ENCODE data around the gene NEO1.
"Not testable (repeated sequence)": the region's sequence is repeated elsewhere in the genome, so short reads cannot be mapped to it uniquely, and the experiment has no call there.

Gene NEO1

DNA sequence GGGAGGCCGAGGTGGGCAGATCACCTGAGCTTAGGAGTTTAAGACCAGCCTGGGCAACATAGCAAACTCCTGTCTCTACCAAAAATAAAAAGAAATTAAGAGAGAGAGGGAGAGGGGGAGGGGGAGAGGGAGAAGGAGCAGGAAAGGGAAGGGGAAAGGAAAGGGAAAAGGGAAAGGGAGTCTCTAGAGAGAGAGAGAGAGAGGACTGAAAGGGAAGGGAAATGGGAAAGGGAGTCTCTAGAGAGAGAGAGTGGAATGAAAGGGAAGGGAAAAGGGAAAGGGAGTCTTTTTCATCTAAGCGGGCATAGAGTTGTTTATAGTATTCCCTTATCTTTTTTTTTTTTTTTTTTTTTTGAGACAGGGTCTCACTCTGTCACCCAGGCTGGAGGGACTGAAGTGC lies 148.1 kb downstream of the NEO1 start:
- DNase-seq (ENCODE audit: low read depth in 2 of 2) = no peak

- DNase-seq (ENCODE audit: low read depth in 2 of 2) = no peak
These were observed 158.4 kb downstream of the NEO1 start for GRCh38 chr15:73210630-73211029.

DNA sequence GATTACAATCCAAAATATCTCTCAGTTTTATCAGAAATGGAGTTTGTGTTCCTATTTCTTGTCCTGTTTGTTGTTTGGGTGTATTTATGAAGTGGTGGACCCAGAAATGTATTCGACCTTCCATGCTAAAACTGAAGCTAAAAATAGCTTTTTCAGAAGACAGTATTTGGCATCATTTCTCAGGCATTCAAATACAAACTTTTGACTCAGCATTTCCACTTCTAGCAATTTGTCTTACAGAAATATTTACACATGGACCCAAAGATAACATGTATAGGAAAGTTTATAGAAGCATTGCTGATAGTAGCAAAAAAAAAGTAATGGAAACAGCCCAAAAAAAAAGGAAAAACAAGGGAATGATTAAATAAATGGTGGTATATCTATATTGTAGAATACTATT lies 160.2 kb downstream of the NEO1 start:
- no peak for DNase-seq (ENCODE audit: low read depth in 2 of 2)

- DNase-seq (ENCODE audit: low read depth in 2 of 2) = not testable (repeated sequence)
These were observed 169.2 kb downstream of the NEO1 start for GRCh38 chr15:73221450-73221849.

DNA sequence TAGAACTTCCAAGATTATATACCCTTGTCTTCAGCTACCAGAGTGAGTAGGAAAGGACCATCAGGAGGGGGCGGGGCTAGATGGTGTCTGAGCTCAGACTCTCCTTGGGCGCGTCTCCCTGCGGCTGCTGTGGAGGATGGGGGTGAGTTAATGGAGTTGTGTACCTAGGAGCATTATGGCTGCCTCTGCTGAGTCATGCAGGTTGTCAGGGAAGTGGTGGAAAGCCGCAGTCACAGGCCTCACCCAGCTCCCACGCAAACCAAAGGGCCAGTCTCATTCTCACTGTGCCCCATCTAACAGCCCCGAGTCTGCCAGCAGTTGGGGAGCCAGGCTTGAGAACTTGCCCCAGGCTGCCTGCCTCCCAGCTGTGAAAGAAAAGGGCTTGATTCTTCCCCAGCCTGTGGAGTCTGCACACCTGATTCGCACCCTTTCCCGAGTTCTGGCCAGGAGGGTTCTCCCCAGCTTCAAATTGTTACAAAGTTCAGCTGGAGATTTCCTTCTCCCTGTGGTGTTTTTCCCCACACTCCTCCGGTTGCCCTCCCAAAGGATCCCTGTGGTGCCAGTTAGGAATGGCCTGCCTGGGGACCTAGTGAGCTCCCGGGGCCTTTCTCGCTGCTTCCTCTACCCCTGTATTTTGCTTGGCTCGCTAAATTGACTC lies 173.2 kb downstream of the NEO1 start:
- DNase-seq (ENCODE audit: low read depth in 2 of 2) = peak; percentile 3 to 4

DNA sequence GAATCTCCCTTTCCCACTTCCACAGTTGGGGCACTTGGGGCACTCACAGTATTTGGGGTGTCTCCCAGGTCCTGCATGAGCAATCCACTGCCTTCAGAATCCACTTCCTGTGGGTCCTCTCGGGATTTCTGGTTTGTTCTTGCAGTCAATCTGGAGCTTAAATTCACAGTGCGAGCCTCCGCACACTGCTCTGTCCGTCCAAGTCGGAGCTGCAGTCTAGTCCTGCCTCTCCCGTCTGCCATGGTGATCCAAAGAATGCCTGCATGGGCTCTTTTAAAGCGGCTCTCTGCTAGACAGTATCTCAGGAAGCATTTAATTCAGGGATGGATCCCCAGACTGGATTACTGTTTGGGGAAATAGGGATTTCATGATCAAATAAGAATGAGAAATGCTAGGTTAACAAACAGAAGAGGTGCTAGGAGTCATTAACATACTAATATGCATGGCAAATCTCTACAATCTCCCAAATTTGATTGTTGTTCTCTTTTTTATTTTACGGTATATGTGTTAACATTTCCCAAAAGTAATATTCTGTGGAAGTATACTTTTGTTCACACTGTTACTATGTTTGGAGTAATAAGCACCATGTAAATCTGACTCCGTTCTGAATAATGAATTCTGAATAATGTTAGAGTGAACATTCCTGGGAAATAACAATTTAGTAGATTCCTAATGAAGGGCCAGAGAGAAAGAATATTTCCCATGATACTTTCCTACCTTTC lies 174.0 kb downstream of the NEO1 start:
- no peak for DNase-seq (ENCODE audit: low read depth in 2 of 2)

- DNase-seq (ENCODE audit: low read depth in 2 of 2) = no peak
These were observed 175.3 kb downstream of the NEO1 start for GRCh38 chr15:73227433-73228056.

GRCh38 chr15:73228128-73228646 lies 175.9 kb downstream of the NEO1 start:
- DNase-seq (ENCODE audit: low read depth in 2 of 2) = no peak

DNA sequence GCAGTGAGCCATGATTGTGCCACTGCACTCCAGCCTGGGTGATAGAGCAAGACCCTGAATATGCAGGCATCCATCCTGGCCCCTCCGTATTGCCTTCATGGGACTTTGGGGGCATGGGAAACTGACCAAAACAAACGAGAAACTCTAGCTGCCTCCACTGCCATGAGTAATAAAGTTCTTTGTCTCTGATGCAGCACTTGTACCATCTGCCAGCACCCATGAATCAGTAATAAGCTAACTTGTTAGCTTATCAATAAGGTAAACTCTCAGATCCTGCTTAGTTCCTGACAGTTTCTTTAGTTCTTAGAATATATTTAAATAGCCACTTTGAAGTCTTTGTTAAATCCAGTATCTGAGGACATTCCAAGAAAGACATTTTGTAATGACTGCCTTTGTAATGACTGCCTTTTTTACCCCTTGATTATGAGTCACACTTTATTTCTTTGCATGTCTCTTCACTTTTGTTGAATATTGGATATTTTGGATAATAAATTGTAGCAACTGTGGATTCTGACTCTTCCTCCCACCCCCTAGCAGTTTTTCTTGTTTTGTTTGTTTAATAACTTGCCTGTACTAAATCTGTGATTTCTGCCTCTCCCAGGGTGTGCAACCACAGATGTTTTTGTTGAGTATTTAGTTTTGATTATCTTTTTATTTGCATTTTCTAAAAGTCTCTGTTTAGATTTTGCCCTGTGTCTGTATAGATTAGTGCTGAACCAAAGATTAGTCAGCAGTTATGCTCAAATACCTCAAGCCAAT lies 179.6 kb downstream of the NEO1 start:
- DNase-seq (ENCODE audit: low read depth in 2 of 2) = no peak

DNA sequence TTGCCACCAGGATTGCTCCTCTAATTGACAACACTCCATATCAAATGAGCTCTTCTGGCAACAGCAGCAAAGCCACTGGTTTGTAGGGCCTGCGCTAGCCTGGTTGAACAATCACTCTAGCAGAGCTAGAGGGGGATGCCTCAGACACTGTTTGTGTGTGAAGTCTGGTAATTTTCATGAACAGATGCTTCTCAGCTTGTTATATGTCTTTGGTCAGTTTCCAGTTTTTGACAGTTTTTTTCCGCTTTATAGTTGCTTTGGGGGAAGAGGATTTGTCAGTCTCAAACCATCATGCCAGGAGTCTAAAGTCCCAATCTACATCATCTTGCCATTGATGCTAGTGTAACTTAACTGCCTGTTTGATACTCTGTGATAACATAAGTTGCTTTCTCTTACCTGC lies 180.5 kb downstream of the NEO1 start:
- no peak for DNase-seq (ENCODE audit: low read depth in 2 of 2)

DNA sequence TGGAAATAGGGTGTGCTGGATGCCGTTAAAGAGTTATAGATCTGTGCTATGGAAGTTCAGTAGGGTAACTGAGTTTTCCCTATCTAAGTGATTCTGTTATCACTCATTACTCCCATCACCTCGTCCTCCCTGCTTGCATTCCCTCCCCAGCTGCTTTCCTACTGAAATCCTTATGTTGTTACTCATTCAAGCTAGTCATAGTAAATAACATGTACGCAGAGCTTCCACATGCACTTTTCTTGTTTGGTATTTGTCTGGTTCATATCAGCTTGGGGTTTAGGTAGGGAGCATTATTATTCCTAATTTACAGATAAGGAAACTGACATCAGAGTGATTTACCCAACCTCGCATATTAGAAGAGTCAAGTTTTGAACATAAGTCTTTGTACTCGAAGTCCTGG lies 181.4 kb downstream of the NEO1 start:
- DNase-seq (ENCODE audit: low read depth in 2 of 2) = no peak

DNA sequence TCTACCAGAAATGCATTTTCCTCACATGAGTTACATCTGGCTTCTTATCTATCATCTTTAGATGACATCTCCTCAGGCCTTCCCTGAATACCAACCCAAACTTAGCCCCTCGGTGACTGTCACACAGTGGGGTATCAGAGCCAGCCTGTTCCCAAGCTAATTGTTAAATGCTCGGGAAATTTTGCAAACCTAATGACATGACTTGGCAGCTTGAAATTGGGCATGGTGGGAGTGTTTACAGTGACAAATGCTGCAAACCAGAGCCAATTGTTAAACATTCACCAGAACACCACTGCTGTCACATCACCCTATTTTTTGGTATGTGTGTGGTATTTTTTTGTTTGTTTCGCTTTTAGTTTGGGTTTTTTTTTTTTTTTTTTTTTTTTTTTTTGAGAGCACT lies 185.6 kb downstream of the NEO1 start:
- no peak for DNase-seq (ENCODE audit: low read depth in 2 of 2)

DNA sequence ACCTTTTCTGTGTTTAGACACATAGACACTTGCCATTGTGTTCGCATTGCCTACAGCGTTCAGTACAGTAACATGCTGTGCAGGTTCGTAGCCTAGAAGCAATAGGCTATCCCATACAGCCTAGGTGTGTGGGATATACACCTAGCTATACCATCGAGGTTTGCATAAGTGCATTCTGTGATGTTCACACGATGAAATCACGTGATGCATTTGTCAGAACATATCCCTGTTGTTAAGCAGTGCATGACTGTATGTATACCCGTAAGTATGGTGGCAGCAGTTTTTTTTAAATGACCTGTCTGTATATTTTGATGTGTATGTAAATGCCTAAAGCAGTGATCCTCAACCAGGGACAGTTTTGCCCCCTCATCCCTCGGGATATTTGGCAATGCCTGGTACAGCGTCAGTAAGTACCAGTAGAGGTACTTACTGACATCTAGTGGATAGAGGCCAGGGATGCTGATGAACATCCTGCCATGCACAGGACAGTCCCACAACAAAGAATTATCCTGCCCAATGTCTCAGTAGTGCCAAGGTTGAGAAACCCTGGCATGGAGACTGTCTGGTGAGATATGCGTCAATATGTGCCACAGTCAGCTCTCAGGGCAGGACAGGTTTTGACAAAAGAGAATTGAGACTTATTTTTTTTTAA lies 187.4 kb downstream of the NEO1 start:
- no peak for DNase-seq (ENCODE audit: low read depth in 2 of 2)

GRCh38 chr15:73240866-73241499 lies 188.7 kb downstream of the NEO1 start:
- DNase-seq (ENCODE audit: low read depth in 2 of 2) = peak; percentile 67 to 71

GRCh38 chr15:73244333-73244732 lies 192.1 kb downstream of the NEO1 start:
- no peak for DNase-seq (ENCODE audit: low read depth in 2 of 2)

GRCh38 chr15:73246439-73246838 lies 194.2 kb downstream of the NEO1 start:
- no peak for DNase-seq (ENCODE audit: low read depth in 2 of 2)

- no peak for DNase-seq (ENCODE audit: low read depth in 2 of 2)
These were observed 194.6 kb downstream of the NEO1 start for GRCh38 chr15:73246898-73247297.

DNA sequence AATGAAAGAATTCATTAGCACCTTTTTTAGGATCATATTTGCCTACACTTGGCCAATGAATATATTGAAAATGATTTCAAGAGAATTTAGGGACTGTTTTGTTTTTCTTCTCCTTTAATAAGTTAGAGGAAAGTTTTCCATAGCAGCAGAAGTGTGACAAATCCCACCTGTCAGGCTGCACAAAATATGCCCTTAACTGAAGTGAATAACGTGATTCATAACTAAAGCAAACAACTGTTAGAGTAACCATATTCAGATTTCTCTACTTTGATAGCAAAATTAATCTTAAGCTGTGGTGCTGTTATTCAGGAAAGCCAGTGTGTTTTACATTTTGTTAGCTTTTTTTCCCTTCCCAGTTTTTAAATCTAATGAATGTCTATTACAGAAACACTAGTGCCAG lies 195.1 kb downstream of the NEO1 start:
- no peak for DNase-seq (ENCODE audit: low read depth in 2 of 2)

GRCh38 chr15:73249499-73249898 lies 197.2 kb downstream of the NEO1 start:
- no peak for DNase-seq (ENCODE audit: low read depth in 2 of 2)

- DNase-seq (ENCODE audit: low read depth in 2 of 2) = no peak
These were observed 202.3 kb downstream of the NEO1 start for GRCh38 chr15:73254598-73254997.

Data from activated CD4-positive, alpha-beta T cell treated with anti-CD3 and anti-CD28 coated beads for 24 hours (primary cell).